ENCODE measurements around the gene RTN4.

GRCh38 chr2:54942373-54942772 is 107.9 kb downstream of the RTN4 start:
- TF ChIP-seq POLR2A (IDR thresholded peaks at IDR 0.05) (no peak), CTCF (IDR thresholded peaks at IDR 0.05) (no peak)
